HUES48 (cell line): ENCODE measurements around the gene PIGC.
"Not testable (repeated sequence)": the region's sequence is repeated elsewhere in the genome, so short reads cannot be mapped to it uniquely, and the experiment has no call there.

Experiments used
- H3K27ac ChIP-seq: one replicate; pipeline ENCODE4 v1.7.0; 2013; ENCODE audit warnings: low read depth, low read length, inconsistent platforms
- H3K27me3 ChIP-seq: 2 replicates; pipeline ENCODE4 v1.6.1; 2013; ENCODE audit warnings: mild to moderate bottlenecking, low read length; ENCODE audit not compliant: control insufficient read depth, insufficient read depth
- H3K36me3 ChIP-seq: 2 replicates; pipeline ENCODE4 v1.6.1; 2013; ENCODE audit warnings: low read length; ENCODE audit not compliant: control insufficient read depth, insufficient read depth
- H3K4me1 ChIP-seq: 2 replicates; pipeline ENCODE4 v1.6.1; 2013; ENCODE audit warnings: mild to moderate bottlenecking, low read length; ENCODE audit not compliant: control insufficient read depth, insufficient read depth
- H3K4me3 ChIP-seq: 2 replicates; pipeline ENCODE4 v1.5.1; 2013; ENCODE audit warnings: mild to moderate bottlenecking, low read depth, low read length
- H3K9ac ChIP-seq: 2 replicates; pipeline ENCODE4 v1.6.1; 2013; ENCODE audit warnings: mild to moderate bottlenecking, low read depth, low read length, moderate library complexity
- H3K9me3 ChIP-seq: 2 replicates; pipeline ENCODE4 v1.6.1; 2013; ENCODE audit warnings: low read length; ENCODE audit not compliant: control insufficient read depth, insufficient read depth

The PIGC gene

GRCh38 chr1:172450524-172450885 lies 6.6 kb upstream of the PIGC start:
- no peak overlapping the region for H3K27ac ChIP-seq
- no peaks in the 10 kb centered on the region for H3K9me3 ChIP-seq
- no peak overlapping the region for H3K4me3 ChIP-seq
- H3K36me3 ChIP-seq, result no peaks in the 10 kb centered on the region
- H3K4me1 ChIP-seq, result no peaks in the 10 kb centered on the region
- H3K27me3 ChIP-seq, result no peaks in the 10 kb centered on the region
- H3K9ac ChIP-seq, result no peak overlapping the region

GRCh38 chr1:172449585-172450523 lies 6.0 kb upstream of the PIGC start:
- H3K4me1 ChIP-seq, result no peaks in the 10 kb centered on the region
- H3K36me3 ChIP-seq, result no peaks in the 10 kb centered on the region
- no peak overlapping the region for H3K4me3 ChIP-seq
- H3K9ac ChIP-seq, result no peak overlapping the region
- H3K27ac ChIP-seq, result no peak overlapping the region
- no peaks in the 10 kb centered on the region for H3K9me3 ChIP-seq
- no peaks in the 10 kb centered on the region for H3K27me3 ChIP-seq

GRCh38 chr1:172448995-172449584 lies 5.2 kb upstream of the PIGC start:
- Histone ChIP-seq H3K9me3 (no peaks in the 10 kb centered on the region), H3K36me3 (no peaks in the 10 kb centered on the region), H3K27ac (no peak overlapping the region), H3K4me1 (no peaks in the 10 kb centered on the region), H3K4me3 (no peak overlapping the region), H3K27me3 (no peaks in the 10 kb centered on the region), H3K9ac (no peak overlapping the region)

- Histone ChIP-seq H3K4me1 (no peaks in the 10 kb centered on the region), H3K4me3 (no peak overlapping the region), H3K36me3 (no peaks in the 10 kb centered on the region), H3K9ac (no peak overlapping the region), H3K27me3 (no peaks in the 10 kb centered on the region), H3K27ac (no peak overlapping the region), H3K9me3 (no peaks in the 10 kb centered on the region)
Observed at GRCh38 chr1:172447641-172448040, 3.8 kb upstream of the PIGC start.

GRCh38 chr1:172446547-172446946 lies 2.7 kb upstream of the PIGC start:
- Histone ChIP-seq H3K4me1 (no peaks in the 10 kb centered on the region), H3K9ac (no peak overlapping the region), H3K9me3 (no peaks in the 10 kb centered on the region), H3K27me3 (no peaks in the 10 kb centered on the region), H3K27ac (no peak overlapping the region), H3K4me3 (no peak overlapping the region), H3K36me3 (peaks cover 6% of the 10 kb centered on the region)

GRCh38 chr1:172442843-172443565 lies 865 bp downstream of the PIGC start:
- Histone ChIP-seq H3K9ac (peak overlapping the region; percentile 87), H3K4me1 (no peaks in the 10 kb centered on the region), H3K4me3 (peak overlapping the region; percentile 89), H3K27me3 (no peaks in the 10 kb centered on the region), H3K27ac (no peak overlapping the region), H3K36me3 (peaks cover 9% of the 10 kb centered on the region), H3K9me3 (no peaks in the 10 kb centered on the region)

- Histone ChIP-seq H3K27me3 (no peaks in the 10 kb centered on the region), H3K4me1 (no peaks in the 10 kb centered on the region), H3K9ac (no peak overlapping the region), H3K27ac (no peak overlapping the region), H3K4me3 (peak overlapping the region; percentile 89; the same call in 1 of the 2 replicates), H3K36me3 (peaks cover 9% of the 10 kb centered on the region), H3K9me3 (no peaks in the 10 kb centered on the region)
Observed at GRCh38 chr1:172442404-172442803, 1.5 kb downstream of the PIGC start.

GRCh38 chr1:172437183-172437582 lies 6.7 kb downstream of the PIGC start:
- H3K4me1 ChIP-seq, H3K9me3 ChIP-seq, H3K4me3 ChIP-seq, H3K36me3 ChIP-seq, H3K27ac ChIP-seq, H3K9ac ChIP-seq, H3K27me3 ChIP-seq: not testable (repeated sequence)

- H3K4me3 ChIP-seq, result no peak overlapping the region
- 0 out of 2 replicates have a peak, but pooled peaks cover 6% of the 10 kb centered on the region for H3K4me1 ChIP-seq
- no peak overlapping the region for H3K27ac ChIP-seq
- no peaks in the 10 kb centered on the region for H3K36me3 ChIP-seq
- H3K9me3 ChIP-seq, result no peaks in the 10 kb centered on the region
- H3K9ac ChIP-seq, result no peak overlapping the region
- H3K27me3 ChIP-seq, result no peaks in the 10 kb centered on the region
Observed at GRCh38 chr1:172431721-172432192, 12.1 kb downstream of the PIGC start.

- H3K9me3 ChIP-seq, result no peaks in the 10 kb centered on the region
- H3K4me1 ChIP-seq, result peaks cover 10% of the 10 kb centered on the region
- H3K36me3 ChIP-seq, result no peaks in the 10 kb centered on the region
- no peak overlapping the region for H3K4me3 ChIP-seq
- H3K9ac ChIP-seq, result no peak overlapping the region
- no peaks in the 10 kb centered on the region for H3K27me3 ChIP-seq
- H3K27ac ChIP-seq, result no peak overlapping the region
Observed at GRCh38 chr1:172431204-172431603, 12.7 kb downstream of the PIGC start.

- H3K36me3 ChIP-seq, result no peaks in the 10 kb centered on the region
- peaks cover 13% of the 10 kb centered on the region for H3K4me1 ChIP-seq
- no peak overlapping the region for H3K27ac ChIP-seq
- no peaks in the 10 kb centered on the region for H3K9me3 ChIP-seq
- no peak overlapping the region for H3K9ac ChIP-seq
- H3K27me3 ChIP-seq, result no peaks in the 10 kb centered on the region
- no peak overlapping the region for H3K4me3 ChIP-seq
Observed at GRCh38 chr1:172430128-172430454, 13.8 kb downstream of the PIGC start.
